Nephron progenitor cell (in vitro differentiated cells): Measurements from ENCODE around the gene CCDC150.

ENCODE experiments used
- DNase-seq: peaks from one replicate; pipeline ENCODE4 v3.0.0; 2021
- H3K27ac Mint-ChIP-seq: 2 replicates; pipeline ENCODE4 v1.8.0; 2021; ENCODE audit warnings: mild to moderate bottlenecking, moderate library complexity, mixed read lengths
- H3K27me3 Mint-ChIP-seq: 2 replicates; pipeline ENCODE4 v1.8.0; 2021; ENCODE audit warnings: mild to moderate bottlenecking, low read depth, mixed read lengths; ENCODE audit not compliant: poor library complexity
- H3K36me3 Mint-ChIP-seq: 2 replicates; pipeline ENCODE4 v1.8.0; 2021; ENCODE audit warnings: low read depth, mixed read lengths
- H3K4me1 Mint-ChIP-seq: 2 replicates; pipeline ENCODE4 v1.8.0; 2021; ENCODE audit warnings: mixed read lengths
- H3K4me3 Mint-ChIP-seq: 2 replicates; pipeline ENCODE4 v1.8.0; 2021; ENCODE audit warnings: mild to moderate bottlenecking, moderate library complexity, mixed read lengths
- H3K9me3 Mint-ChIP-seq: 2 replicates; pipeline ENCODE4 v1.8.0; 2021; ENCODE audit warnings: mild to moderate bottlenecking, moderate library complexity, mixed read lengths
- TF ChIP-seq, protein P1 (sequence below): fragments of 200-600 bp; sonication (generic); IDR thresholded peaks from 2 replicates; pipeline ENCODE4 v1.5.0; 2021; ENCODE audit warnings: antibody characterized with exemption

Gene CCDC150

GRCh38 chr2:196655761-196656160 is 16.2 kb downstream of the CCDC150 start:
- no peaks in the 10 kb centered on the region for H3K4me1 Mint-ChIP-seq
- TF ChIP-seq, protein P1, sequence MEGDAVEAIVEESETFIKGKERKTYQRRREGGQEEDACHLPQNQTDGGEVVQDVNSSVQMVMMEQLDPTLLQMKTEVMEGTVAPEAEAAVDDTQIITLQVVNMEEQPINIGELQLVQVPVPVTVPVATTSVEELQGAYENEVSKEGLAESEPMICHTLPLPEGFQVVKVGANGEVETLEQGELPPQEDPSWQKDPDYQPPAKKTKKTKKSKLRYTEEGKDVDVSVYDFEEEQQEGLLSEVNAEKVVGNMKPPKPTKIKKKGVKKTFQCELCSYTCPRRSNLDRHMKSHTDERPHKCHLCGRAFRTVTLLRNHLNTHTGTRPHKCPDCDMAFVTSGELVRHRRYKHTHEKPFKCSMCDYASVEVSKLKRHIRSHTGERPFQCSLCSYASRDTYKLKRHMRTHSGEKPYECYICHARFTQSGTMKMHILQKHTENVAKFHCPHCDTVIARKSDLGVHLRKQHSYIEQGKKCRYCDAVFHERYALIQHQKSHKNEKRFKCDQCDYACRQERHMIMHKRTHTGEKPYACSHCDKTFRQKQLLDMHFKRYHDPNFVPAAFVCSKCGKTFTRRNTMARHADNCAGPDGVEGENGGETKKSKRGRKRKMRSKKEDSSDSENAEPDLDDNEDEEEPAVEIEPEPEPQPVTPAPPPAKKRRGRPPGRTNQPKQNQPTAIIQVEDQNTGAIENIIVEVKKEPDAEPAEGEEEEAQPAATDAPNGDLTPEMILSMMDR: no peak
- H3K36me3 Mint-ChIP-seq: peaks cover 78% of the 10 kb centered on the region
- no peak for DNase-seq
- H3K4me3 Mint-ChIP-seq: no peak overlapping the region
- H3K27ac Mint-ChIP-seq: no peak overlapping the region
- peaks cover 41% of the 10 kb centered on the region for H3K9me3 Mint-ChIP-seq
- no peaks in the 10 kb centered on the region for H3K27me3 Mint-ChIP-seq

DNA sequence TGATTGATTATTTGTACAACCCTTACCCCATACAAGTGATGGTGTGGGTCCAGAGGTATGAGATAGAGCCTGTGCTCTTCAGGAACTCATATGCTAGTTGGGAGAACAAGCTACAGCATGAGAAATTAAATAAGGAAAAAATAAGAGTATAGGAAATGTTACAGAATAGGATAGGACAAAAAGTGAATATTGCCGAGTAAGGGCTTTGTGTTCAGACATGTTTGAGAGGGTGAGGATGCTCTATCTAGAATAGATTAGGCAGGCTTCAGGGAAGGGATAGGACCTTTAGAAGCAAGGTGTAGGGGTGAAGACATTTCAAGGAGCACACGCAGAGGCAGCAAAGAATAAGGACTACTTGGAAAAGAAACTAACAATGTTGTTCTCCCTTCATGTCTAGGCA is 17.8 kb downstream of the CCDC150 start:
- TF ChIP-seq, protein P1: no peak
- no peaks in the 10 kb centered on the region for H3K4me1 Mint-ChIP-seq
- H3K4me3 Mint-ChIP-seq: no peak overlapping the region
- peaks cover 69% of the 10 kb centered on the region for H3K36me3 Mint-ChIP-seq
- no peak for DNase-seq
- peaks cover 25% of the 10 kb centered on the region for H3K9me3 Mint-ChIP-seq
- H3K27ac Mint-ChIP-seq: no peak overlapping the region
- no peaks in the 10 kb centered on the region for H3K27me3 Mint-ChIP-seq

DNA sequence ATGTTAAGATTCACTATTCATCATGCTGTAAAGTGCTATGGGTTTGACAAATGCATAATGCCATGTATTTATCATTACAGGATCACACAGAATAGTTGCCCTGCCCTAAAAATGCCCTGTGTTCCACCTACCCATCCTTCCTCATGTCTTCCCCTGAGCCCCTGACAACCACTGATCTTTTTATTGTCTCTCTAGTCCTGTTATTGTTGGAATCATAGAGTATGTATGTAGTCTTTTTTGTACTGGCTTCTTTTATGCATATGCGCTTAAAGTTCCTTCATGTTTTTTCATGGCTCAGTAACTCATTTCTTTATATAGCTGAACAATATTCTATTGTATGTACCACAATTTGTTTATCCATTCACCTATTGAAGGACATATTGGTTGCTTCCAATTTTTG is 20.3 kb downstream of the CCDC150 start:
- Mint-ChIP-seq H3K9me3 (peaks cover under 1% of the 10 kb centered on the region), H3K27ac (no peak overlapping the region), H3K4me1 (no peaks in the 10 kb centered on the region), H3K27me3 (no peaks in the 10 kb centered on the region), H3K36me3 (peaks cover 60% of the 10 kb centered on the region), H3K4me3 (no peak overlapping the region)
- TF ChIP-seq, protein P1: no peak
- no peak for DNase-seq

DNA sequence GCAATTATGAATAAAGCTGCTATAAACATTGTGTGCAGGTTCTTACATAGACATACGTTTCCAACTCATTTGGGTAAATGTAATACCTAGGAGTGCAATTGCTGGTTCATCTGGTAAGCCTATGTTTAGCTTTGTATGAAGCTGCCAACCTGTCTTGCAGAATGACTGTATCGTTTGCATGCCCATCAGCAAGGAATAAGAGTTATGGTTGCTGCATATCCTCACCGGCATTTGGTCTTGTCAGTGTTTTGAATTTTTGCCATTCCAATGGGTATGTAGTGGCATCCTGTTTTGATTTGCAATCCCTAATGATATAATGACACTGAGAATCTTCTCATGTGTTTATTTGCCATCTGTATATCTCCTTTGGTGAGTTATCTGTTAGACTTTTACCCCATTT is 20.7 kb downstream of the CCDC150 start:
- H3K27me3 Mint-ChIP-seq: no peaks in the 10 kb centered on the region
- no peak for DNase-seq
- H3K4me3 Mint-ChIP-seq: no peak overlapping the region
- no peak overlapping the region for H3K27ac Mint-ChIP-seq
- TF ChIP-seq, protein P1: no peak
- no peaks in the 10 kb centered on the region for H3K4me1 Mint-ChIP-seq
- peaks cover 62% of the 10 kb centered on the region for H3K36me3 Mint-ChIP-seq
- H3K9me3 Mint-ChIP-seq: no peaks in the 10 kb centered on the region

- DNase-seq: no peak
- Mint-ChIP-seq H3K27me3 (no peaks in the 10 kb centered on the region), H3K9me3 (no peaks in the 10 kb centered on the region), H3K4me1 (peaks cover 6% of the 10 kb centered on the region), H3K36me3 (peaks cover 47% of the 10 kb centered on the region), H3K4me3 (no peak overlapping the region), H3K27ac (no peak overlapping the region)
- TF ChIP-seq, protein P1: no peak
These were observed 30.8 kb downstream of the CCDC150 start for GRCh38 chr2:196670342-196670741.

- Mint-ChIP-seq H3K36me3 (peaks cover 39% of the 10 kb centered on the region), H3K4me3 (no peak overlapping the region), H3K9me3 (no peaks in the 10 kb centered on the region), H3K27me3 (no peaks in the 10 kb centered on the region), H3K27ac (no peak overlapping the region), H3K4me1 (no peaks in the 10 kb centered on the region)
- TF ChIP-seq, protein P1: no peak
- DNase-seq: no peak
These were observed 36.4 kb downstream of the CCDC150 start for GRCh38 chr2:196675963-196676362.
